Ureter (tissue), 1 donor: Measurements from ENCODE around the gene OBSCN. TPM values are rescaled to one million over a fixed set of nuclear protein-coding genes. Genes with fewer than 3 reads are reported as not detected.
"Not testable (repeated sequence)": the region's sequence is repeated elsewhere in the genome, so short reads cannot be mapped to it uniquely, and the experiment has no call there.

ENCODE experiments used
- DNase-seq: peaks from one replicate; pipeline ENCODE4 v3.0.0-alpha.2; 2020; ENCODE audit warnings: low spot score
- total RNA-seq: library from RNA; stranded (reverse); gene quantifications from one replicate; pipeline ENCODE4 v1.2.4, GENCODE V29; 2023
- donor health status: DM: yes; HTN: yes; CAD: no.

OBSCN gene
- total RNA-seq, 1 donor from 2014 or later: 42.2 TPM

DNA sequence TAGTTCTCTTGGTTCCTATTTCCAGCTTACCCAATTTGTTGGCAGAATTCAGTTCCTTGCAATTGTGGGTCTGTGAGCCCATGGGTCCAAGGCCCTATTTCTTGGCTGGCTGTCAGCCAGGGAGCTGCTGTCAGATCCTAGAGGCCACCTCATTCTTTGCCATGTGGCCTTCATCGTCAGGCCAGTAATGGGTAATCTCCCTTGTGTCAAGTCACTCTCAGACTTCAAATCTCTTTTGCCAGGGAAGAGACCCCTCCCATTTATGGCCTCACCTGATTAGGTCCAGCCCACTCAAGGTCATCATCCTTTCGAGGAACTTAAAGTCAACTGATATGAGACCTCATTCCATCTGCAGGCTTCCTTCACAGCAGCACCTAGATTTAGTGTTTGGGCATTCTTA is 17.9 kb downstream of the OBSCN start:
- DNase-seq: no peak

DNA sequence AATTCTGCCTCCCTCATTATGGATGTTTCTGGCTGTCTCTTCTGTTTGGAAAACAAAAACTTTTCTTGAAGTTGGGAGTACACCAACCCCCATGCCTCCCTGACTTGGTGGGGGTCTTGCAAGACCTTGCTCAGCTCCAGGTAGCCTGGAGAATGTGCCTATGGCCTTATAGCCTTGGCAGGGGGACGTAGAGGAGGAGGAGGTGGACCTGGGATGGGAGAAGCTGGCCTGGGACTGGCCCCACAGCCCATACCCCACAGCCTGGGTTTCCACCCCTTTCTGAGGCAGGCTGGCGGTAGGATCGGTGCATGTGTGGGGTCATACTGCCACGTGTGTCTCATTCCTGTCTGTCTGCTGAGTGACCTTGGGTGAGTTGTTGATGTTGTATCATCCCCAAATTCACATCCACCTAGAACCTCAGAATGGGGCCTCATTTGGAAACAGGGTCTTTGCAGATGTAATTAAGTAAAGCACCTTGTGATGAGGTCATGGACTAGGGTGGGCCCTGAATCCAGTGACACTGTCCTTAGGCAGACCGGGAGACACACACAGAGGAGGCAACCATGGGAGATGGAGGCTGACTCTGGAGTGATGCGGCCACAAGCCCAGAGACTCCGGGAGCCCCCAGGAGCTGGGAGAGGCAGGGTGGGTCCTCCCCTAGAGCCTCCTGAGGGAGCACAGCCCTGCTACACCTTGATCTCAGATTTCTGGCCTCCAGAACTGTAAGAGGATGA is 18.5 kb downstream of the OBSCN start:
- no peak for DNase-seq

DNA sequence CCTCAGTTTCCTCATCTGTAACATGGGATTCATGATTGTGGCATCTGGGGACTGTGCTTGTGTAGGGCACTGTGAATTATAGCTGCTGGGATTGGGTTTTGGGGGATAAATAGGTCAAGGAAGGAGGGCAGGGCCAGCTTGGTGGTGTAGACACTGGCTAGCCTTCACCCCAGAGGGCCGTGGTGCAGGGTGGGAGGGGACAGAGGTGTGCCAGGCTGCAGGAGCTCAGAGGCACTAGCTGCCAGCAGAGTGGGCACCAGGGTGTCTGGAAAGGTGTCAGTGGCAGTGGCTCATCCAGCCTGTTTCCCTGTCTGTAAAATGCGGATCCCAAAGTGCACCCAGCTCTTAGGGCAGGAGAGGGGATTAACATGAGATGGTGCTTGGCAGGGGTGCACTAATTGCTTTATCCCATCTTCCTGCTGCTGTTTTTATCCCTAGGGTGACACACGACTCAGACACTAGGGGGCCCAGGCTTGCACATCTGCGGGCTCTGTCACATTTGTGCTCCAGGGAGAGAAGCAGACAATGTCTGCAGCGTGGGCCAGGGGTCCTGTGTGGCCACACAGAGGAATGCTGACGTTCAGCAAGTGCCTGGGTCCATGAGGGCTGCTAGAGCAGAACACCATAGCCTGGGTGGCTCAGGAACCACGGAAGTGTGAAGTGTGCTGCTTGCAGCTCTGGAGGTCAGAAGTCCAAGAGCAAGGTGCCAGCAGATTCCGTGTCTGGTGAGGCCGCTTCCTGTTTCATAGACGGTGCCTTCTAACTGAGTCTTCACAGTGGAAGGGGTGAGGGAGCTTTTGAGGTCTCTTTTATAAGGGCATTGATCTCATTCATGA is 19.3 kb downstream of the OBSCN start:
- no peak for DNase-seq

DNA sequence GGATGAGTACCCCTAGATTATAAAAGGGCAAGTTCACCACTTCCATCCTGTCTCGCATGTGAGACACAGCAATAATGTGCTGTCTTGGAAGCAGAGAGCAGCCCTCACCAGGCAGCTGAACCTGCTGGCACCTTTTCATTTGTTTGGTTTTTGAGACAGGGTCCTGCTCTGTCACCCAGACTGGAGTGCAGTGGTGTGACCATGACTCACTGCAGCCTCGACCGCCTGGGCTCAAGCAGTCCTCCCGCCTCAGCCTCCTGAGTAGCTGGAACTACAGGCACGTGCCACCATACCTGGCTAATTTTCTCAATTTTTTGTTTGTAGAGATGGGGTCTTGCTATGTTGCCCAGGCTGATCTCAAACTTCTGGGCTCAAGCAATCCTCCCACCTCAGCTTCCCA is 20.3 kb downstream of the OBSCN start:
- DNase-seq: not testable (repeated sequence)

DNA sequence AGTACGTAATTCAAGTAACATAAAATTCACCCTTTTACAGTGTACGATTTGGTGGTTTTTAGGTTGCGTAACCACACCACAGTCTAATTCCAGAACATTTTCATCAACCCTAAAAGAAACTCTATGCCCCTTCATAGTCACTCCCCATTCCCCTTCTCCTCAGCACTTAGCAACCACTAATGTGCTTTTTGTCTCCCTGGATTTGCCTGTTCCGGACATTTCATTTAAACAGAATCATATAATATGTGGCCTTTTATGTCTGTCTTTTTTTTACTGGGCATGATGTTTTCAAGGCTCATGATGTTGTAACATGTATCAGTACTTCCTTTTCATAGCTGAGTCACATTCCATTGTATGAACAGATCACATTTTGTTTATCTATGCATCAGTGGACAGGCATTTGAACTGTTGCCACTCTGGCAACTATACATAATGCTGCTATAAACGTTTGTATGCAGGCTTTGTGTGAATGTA is 20.8 kb downstream of the OBSCN start:
- DNase-seq: no peak

DNA sequence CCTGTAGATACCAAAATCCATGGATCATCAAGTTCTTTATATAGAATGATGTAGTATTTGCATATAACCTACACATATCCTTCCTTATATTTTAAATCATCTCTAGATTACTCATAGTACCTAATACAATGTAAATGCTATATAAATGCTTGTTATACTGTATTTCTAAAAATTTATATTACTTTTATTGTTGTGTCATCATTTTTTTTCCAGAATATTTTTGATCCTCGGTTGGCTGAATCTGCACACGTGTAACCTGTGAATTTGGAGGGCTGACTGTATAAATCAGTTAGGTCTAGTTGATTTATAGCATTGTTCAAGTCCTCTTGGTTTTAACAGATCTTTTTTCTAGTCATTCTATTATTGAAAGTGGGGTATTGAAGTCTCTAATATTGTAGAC is 23.3 kb downstream of the OBSCN start:
- no peak for DNase-seq

DNA sequence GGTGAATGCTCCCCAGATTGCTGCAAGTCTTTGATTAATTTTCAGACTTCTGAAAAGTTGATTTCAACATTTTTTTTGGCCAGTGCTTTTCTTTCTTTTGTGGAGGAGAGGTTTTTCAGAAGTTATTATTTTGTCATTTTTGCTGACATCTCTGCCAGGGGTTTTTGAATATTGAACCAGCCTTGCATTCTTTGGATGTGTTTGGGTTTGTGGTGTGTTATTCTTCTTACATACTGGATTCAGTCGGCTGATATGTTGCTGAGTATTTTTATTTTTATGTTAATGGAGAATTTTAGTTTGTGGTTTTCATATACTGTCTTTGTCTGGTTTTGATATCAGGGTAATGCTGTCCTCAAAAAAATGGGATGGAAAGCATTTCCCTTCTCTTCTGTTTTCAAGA is 25.3 kb downstream of the OBSCN start:
- no peak for DNase-seq

DNA sequence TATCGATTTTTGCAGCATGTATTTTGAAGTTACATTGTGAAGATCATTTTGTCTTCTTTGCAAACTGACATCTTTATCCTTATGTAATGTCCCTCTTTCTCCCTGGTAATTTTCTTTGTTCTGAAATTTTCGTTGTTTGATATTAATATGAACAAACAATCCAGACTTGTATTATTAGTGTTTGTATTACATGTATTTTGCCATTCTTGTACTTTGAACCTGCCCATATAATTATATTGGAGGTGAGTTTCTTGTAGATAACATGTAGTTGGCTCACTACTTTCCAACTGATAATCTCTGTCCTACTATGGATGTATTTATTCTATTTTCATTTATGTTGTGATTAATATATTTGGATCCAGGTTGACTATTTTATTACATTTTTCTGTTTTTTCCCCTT is 27.1 kb downstream of the OBSCN start:
- DNase-seq: no peak

DNA sequence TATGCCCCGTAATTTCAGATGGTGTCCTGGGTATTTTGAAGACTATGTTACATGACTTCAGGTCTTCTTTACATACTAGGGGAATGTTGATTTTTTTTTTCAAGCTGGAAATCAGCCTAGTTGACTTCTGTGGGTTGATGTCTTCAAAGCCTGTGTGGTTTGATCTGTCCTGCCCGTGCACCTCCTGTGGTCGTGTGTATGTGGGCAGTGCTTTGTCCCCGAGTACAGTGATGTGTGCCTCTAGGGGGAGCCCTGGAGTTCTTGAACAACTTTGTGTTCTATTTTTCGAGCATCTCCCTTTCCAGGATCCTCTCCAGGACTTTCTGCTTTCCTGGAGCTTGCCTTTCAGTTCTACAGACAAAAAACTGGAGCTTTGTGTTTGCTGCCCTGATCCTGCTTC is 28.9 kb downstream of the OBSCN start:
- no peak for DNase-seq

DNA sequence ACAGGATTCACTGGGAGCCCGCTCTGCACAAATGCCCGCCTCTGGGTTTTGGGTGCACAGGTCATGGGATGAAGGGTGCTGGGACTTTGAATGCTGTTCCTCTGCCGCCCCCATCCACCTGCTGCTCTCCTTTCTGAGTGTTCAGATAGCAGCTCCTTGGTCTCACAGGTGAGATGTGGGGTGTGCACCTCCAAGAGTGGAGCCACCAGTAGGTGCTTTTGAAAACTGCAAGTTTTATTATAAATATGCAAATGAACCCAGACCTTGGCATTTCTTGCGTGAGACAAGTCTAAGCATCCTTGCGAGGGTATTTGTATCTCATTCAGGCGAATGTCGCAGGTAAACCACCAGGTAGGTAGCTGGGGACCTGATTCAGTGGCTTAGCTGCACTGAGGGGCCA is 30.2 kb downstream of the OBSCN start:
- DNase-seq: no peak

DNA sequence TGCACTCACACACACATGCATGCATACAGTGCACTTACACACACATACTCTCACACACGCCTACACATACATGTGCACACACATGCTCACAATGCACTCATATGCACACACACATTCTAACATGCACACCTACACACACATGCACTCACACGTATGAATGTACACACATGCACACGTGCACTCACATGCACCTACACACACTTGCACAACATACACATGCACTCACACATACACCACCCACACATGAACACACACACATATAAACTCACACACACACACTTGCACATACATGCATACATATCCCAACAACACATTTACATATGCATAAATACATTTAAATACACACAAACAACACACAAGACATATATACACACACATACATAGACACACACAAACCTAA is 30.6 kb downstream of the OBSCN start:
- DNase-seq: no peak

DNA sequence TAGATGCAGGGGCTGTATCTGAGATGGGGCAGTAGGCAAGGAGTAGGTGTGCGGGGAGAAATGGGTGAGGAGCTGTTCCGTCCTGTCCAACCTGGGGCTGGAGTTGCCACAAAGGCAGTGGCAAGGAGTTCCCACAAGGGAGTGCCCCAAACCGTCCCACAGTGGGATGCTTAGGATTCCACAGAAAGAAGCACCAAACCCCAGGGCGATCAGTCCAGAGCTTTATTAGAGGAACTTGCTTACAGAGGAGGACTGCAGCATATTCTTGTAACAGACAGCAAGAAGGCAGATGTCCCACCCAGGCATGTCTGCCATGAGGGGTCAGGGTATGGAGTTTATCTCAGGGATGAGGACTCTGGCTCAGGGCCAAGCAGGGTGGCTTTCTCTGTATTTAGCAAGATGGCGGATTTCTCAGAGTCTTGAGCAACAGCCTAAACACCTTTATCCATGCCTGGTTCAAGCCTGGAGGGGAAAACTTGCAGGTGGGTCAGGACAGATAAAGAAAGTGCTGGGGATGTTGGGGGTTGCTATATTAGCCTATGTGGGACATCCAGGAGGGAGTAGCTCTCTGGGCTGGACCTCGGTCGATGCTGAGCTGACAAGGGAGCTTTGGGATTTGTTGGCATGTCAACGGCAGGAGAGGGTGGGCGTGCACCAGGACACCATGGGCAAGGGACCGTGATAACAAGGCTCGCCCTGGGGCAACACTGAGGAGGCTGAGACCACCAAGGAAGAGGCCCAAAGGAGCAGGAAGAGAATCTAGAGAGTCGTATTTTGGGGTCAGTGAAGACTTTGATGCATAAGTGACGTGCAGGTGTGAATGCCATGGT is 32.8 kb downstream of the OBSCN start:
- DNase-seq: no peak

DNA sequence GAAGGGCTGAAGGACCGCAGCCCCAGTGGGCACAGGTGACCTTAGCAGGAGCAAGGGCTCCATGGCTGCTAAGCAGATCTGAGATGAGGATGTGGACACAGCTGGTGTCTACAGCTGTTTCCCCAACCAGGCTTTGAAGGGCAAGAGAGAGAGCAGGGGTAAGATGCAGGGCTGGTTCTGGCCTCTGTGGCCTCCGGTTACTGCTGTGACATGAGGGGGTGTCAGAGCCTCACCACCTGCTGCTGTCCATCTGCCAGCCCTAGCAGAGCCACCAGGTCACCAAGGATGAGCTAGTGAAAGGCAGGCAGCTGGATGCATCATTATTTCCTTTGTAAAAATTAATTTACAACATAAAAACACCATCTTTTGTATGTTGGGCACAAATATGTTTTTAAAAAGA is 33.4 kb downstream of the OBSCN start:
- no peak for DNase-seq

DNA sequence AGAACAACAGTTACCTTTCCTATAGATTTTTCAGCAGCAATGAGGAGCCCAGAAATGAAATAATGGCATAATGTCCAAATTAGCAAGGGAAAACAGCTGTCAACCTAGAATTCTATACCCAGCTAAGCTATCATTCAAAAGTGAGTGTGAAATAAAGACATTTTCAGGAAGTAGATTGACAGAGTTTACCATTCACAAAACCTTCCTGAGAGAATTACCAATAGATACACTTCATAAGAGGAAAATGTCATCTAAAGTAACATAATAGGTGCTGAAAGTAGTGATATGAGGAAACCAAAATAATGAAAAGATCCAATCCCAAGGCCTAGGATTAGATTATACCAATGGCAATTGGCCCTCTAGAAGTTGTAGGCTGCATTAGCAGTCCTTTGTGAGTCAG is 34.6 kb downstream of the OBSCN start:
- no peak for DNase-seq

DNA sequence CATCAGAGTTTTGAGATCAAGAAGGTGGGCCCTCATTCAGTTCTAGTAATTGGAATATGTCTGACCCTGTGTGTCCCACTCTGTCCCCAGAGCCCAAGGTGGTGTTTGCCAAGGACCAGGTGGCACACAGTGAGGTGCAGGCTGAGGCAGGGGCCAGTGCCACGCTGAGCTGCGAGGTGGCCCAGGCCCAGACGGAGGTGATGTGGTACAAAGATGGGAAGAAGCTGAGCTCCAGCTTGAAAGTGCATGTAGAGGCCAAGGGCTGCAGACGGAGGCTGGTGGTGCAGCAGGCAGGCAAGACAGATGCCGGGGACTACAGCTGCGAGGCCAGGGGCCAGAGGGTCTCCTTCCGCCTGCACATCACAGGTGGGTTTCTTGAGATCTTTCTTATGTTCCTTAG is 35.2 kb downstream of the OBSCN start:
- DNase-seq: no peak

DNA sequence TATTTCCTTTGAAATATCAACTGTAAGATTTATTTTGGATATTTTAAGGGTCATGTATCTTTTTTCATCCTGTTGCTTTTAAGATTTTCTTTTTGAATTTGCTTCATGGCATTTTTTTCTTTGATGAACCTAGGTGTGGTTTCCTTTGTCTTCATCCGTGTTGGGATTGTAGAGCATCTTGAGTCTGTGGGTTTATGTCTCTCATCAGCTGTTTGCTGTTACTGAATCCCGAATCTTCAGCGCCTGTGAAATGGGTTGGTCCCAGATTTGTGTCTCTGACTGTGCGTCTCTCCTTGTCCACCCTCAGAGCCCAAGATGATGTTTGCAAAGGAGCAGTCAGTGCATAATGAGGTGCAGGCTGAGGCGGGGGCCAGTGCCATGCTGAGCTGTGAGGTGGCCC is 36.1 kb downstream of the OBSCN start:
- not testable (repeated sequence) for DNase-seq

DNA sequence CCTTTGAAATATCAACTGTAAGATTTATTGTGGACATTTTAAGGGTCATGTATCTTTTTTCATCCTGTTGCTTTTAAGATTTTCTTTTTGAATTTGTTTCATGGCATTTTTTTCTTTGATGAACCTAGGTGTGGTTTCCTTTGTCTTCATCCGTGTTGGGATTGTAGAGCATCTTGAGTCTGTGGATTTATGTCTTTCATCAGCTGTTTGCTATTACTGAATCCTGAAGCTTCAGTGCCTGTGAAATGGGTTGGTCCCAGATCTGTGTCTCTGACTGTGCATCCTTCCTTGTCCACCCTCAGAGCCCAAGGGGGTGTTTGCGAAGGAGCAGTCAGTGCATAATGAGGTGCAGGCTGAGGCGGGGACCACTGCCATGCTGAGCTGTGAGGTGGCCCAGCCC is 37.3 kb downstream of the OBSCN start:
- no peak for DNase-seq

DNA sequence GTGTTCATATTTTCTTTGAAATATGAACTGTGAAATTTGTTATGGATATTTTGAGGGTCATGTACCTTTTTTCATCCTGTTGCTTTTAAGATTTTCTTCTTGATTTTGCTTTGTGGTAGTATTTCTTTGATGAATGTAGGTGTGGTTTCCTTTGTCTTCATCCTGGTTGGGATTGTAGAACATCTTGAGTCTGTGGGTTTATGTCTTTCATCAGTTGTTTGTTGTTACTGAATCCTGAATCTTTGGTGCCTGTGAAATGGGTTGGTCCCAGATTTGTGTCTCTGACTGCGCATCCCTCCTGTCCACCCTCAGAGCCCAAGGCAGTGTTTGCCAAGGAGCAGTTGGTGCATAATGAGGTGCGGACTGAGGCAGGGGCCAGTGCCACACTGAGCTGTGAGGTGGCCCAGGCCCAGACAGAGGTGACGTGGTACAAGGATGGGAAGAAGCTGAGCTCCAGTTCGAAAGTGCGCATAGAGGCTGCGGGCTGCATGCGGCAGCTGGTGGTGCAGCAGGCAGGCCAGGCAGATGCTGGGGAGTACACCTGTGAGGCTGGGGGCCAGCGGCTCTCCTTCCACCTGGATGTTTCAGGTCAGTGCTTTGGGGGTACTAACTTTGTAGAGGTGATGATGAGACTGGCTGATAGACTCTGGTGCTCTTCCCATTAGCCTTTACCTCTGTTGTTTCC is 38.5 kb downstream of the OBSCN start:
- no peak for DNase-seq

DNA sequence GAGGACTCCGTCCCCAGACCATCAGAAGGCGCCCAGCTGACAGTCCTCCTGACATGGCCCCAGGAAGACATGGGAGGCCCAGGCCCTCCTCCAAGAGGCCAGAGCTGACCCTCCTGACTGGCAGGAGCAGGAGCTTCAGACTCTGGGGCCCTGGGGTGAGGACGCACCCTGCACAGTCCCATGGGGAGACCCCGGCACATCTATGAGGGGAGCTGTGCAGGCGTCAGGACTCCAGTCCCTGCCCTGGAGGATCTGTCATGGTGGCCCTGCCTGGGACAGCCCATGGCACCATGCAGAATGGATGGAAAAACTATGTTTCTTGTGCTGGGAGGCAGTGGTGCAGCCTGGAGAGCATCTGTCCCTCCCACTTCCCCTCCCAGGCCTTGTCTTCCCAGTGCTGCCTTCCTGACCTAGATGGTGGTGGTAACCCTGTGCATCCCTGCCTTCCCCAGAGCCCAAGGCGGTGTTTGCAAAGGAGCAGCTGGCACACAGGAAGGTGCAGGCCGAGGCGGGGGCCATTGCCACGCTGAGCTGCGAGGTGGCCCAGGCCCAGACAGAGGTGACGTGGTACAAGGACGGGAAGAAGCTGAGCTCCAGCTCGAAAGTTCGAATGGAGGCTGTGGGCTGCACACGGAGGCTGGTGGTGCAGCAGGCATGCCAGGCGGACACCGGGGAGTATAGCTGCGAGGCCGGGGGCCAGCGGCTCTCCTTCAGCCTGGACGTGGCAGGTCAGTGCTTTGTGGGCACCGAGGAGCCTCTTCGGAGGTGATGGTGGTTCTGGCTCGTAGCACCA is 41.9 kb downstream of the OBSCN start:
- no peak for DNase-seq

DNA sequence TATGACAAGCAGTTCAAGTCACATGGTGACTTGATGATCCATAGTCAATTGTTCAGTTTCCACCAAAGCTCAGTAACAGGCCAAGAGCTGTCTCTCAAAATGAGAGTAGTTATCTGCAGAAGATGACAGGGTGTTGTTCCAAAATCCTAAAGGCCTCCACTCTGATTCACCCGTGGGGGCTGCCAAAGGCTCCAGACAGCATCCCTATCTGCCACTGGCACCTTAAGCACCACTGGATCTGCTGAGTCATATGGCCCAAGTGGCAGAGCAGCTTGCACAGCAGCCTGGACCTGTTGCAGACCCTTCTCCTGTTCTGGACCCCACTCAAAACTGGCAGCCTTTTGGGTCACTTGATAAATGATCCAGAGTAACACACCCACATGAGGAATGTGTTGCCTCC is 44.6 kb downstream of the OBSCN start:
- DNase-seq: not testable (repeated sequence)
